Activated CD8-positive, alpha-beta T cell treated with anti-CD3 and anti-CD28 coated beads for 36 hours (primary cell): ENCODE results near the gene CHDH. TPM values are rescaled to one million over a fixed set of nuclear protein-coding genes. Genes with fewer than 3 reads are reported as not detected.

Experiments
- ATAC-seq: fragments of 200-7000 bp; cut with Tn5 transposase; one replicate; pipeline ENCODE4 v1.10.0; 2021; ENCODE audit warnings: mild to moderate bottlenecking, moderate library complexity
- CTCF ChIA-PET: fragments of 350-600 bp; sonication (Branson Sonifier 250); formaldehyde crosslinking; loops from one replicate; lab custom pipeline; 2021; ENCODE audit warnings: antibody characterized with exemption; lab: Charles Lee
- POLR2A ChIA-PET: fragments of 350-600 bp; sonication (Branson Sonifier 250); formaldehyde crosslinking; loops from one replicate; lab custom pipeline; 2021; ENCODE audit warnings: antibody characterized with exemption; lab: Charles Lee
- DNase-seq: peaks from one replicate; pipeline ENCODE4 v3.0.0-alpha.2; 2020
- H3K27ac Mint-ChIP-seq: one replicate; pipeline ENCODE4 v1.8.0; 2021; ENCODE audit warnings: mild to moderate bottlenecking, mixed read lengths
- H3K27me3 Mint-ChIP-seq: one replicate; pipeline ENCODE4 v1.8.0; 2021; ENCODE audit warnings: mixed read lengths
- H3K36me3 Mint-ChIP-seq: one replicate; pipeline ENCODE4 v1.8.0; 2021; ENCODE audit warnings: low read depth, mixed read lengths
- H3K4me1 Mint-ChIP-seq: one replicate; pipeline ENCODE4 v1.8.0; 2021; ENCODE audit warnings: low read depth, mixed read lengths
- H3K4me3 Mint-ChIP-seq: one replicate; pipeline ENCODE4 v1.8.0; 2021; ENCODE audit warnings: mild to moderate bottlenecking, moderate library complexity, mixed read lengths
- H3K9me3 Mint-ChIP-seq: one replicate; pipeline ENCODE4 v1.8.0; 2021; ENCODE audit warnings: mixed read lengths
- intact Hi-C: fragments of 100-400 bp; cut with micrococcal nuclease; formaldehyde crosslinking; loops from one replicate; pipeline ENCODE4 v1.10.0; 2022
- total RNA-seq, 2 experiments: library from RNA; stranded (reverse); gene quantifications; one replicate each; pipeline ENCODE4 v1.2.3, GENCODE V29; 2021
- TF ChIP-seq, protein P1 (sequence below): fragments of 200-600 bp; IDR thresholded peaks from one replicate; pipeline ENCODE4 v1.8.0; 2022; ENCODE audit warnings: antibody characterized with exemption, mild to moderate bottlenecking

CHDH gene
- total RNA-seq, 2 experiments from 2014 or later, result 0.02 to 0.22 TPM

- H3K9me3 Mint-ChIP-seq, result no peaks in the 10 kb centered on the region
- no peak overlapping the region for H3K27ac Mint-ChIP-seq
- DNase-seq (no peak), ATAC-seq (no peak)
- intact Hi-C loops, result no loop called here
- H3K4me1 Mint-ChIP-seq, result peaks cover 6% of the 10 kb centered on the region
- H3K27me3 Mint-ChIP-seq, result peaks cover 5% of the 10 kb centered on the region
- no peak overlapping the region for H3K4me3 Mint-ChIP-seq
- TF ChIP-seq, protein P1, sequence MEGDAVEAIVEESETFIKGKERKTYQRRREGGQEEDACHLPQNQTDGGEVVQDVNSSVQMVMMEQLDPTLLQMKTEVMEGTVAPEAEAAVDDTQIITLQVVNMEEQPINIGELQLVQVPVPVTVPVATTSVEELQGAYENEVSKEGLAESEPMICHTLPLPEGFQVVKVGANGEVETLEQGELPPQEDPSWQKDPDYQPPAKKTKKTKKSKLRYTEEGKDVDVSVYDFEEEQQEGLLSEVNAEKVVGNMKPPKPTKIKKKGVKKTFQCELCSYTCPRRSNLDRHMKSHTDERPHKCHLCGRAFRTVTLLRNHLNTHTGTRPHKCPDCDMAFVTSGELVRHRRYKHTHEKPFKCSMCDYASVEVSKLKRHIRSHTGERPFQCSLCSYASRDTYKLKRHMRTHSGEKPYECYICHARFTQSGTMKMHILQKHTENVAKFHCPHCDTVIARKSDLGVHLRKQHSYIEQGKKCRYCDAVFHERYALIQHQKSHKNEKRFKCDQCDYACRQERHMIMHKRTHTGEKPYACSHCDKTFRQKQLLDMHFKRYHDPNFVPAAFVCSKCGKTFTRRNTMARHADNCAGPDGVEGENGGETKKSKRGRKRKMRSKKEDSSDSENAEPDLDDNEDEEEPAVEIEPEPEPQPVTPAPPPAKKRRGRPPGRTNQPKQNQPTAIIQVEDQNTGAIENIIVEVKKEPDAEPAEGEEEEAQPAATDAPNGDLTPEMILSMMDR, result no peak
- CTCF ChIA-PET, result no interaction called here
- POLR2A ChIA-PET, result no interaction called here
- no peaks in the 10 kb centered on the region for H3K36me3 Mint-ChIP-seq
Observed at GRCh38 chr3:53773611-53774368, 72.4 kb downstream of the CHDH start.

- Mint-ChIP-seq H3K4me1 (peaks cover 6% of the 10 kb centered on the region), H3K27me3 (peaks cover 5% of the 10 kb centered on the region), H3K27ac (no peak overlapping the region), H3K36me3 (no peaks in the 10 kb centered on the region), H3K4me3 (no peak overlapping the region), H3K9me3 (no peaks in the 10 kb centered on the region)
- ATAC-seq (no peak), DNase-seq (no peak)
- intact Hi-C loops, result no loop called here
- POLR2A ChIA-PET, result no interaction called here
- CTCF ChIA-PET, result no interaction called here
- TF ChIP-seq, protein P1, result no peak
Observed at GRCh38 chr3:53773021-53773436, 73.2 kb downstream of the CHDH start.

DNA sequence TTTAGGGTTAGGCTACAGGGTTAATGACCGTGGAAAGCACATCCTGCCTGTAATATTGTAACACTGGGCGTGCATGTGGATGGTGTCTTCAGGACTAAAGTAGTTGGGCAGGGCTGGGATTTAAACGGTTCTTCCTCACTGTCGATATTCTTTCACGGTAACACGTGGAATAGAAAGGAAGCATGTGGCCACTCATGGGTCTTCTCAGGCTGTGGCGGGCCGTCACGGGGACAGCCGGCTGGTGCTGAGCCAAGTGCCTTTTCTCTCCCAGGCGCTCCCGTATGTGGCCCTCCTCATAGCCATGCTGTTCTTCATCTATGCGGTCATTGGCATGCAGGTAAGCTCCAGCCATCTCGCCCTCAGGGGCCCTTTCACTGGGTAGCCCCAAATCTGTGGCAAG, 73.7 kb downstream of the CHDH start:
- POLR2A ChIA-PET, result no interaction called here
- H3K9me3 Mint-ChIP-seq, result no peaks in the 10 kb centered on the region
- CTCF ChIA-PET, result no interaction called here
- DNase-seq, result no peak
- no peak overlapping the region for H3K4me3 Mint-ChIP-seq
- ATAC-seq, result no peak
- peaks cover 5% of the 10 kb centered on the region for H3K27me3 Mint-ChIP-seq
- H3K36me3 Mint-ChIP-seq, result no peaks in the 10 kb centered on the region
- no peak overlapping the region for H3K27ac Mint-ChIP-seq
- intact Hi-C loops, result no loop called here
- H3K4me1 Mint-ChIP-seq, result peaks cover 6% of the 10 kb centered on the region
- TF ChIP-seq, protein P1, result no peak

GRCh38 chr3:53768478-53769459, 77.5 kb downstream of the CHDH start:
- intact Hi-C loops, result no loop called here
- no peaks in the 10 kb centered on the region for H3K9me3 Mint-ChIP-seq
- CTCF ChIA-PET, result no interaction called here
- H3K4me1 Mint-ChIP-seq, result peaks cover 1% of the 10 kb centered on the region
- H3K4me3 Mint-ChIP-seq, result no peak overlapping the region
- POLR2A ChIA-PET, result interaction anchor here (0.7 kb wide), 1 partner anchor 657 kb away, joined by 3 read pairs; no protein-coding TSS in a partner anchor
- peaks cover 4% of the 10 kb centered on the region for H3K27me3 Mint-ChIP-seq
- H3K36me3 Mint-ChIP-seq, result no peaks in the 10 kb centered on the region
- ATAC-seq, result no peak
- H3K27ac Mint-ChIP-seq, result no peak overlapping the region
- TF ChIP-seq, protein P1, result no peak
- no peak for DNase-seq
